HEK293 (cell line): ENCODE results near the gene SLC48A1.

ENCODE experiments used
- CTCF ChIA-PET: fragments of 350-600 bp; formaldehyde crosslinking; extraction: SDS; loops from one replicate; lab custom pipeline; 2021; ENCODE audit warnings: antibody characterized with exemption; lab: Yijun Ruan, JAX
- POLR2A ChIA-PET: fragments of 300-600 bp; formaldehyde crosslinking; extraction: SDS; loops from one replicate; lab custom pipeline; 2020; ENCODE audit warnings: antibody characterized with exemption, inconsistent platforms; lab: Yijun Ruan, JAX
- H3K27ac ChIP-seq: fragments of 200-500 bp; sonication (Bioruptor generic); 2 replicates; pipeline ENCODE4 v1.5.1; 2014; ENCODE audit warnings: low read depth, low read length, control low read depth, inconsistent platforms; ENCODE audit errors: extremely low read depth
- H3K36me3 ChIP-seq, 2 experiments: fragments of 200-500 bp in 1 of 2; sonication (Bioruptor generic) in 1 of 2; 1 replicate in 1 of 2; 2 replicates in 1 of 2; pipeline ENCODE4 v1.5.1; 2014 to 2017; ENCODE audit warnings: inconsistent platforms in 2 of 2, low read length in 2 of 2; ENCODE audit not compliant: control insufficient read depth in 2 of 2, insufficient read depth in 1 of 2
- H3K4me1 ChIP-seq: fragments of 200-500 bp; sonication (Bioruptor generic); 2 replicates; pipeline ENCODE4 v1.5.1; 2014; ENCODE audit warnings: mild to moderate bottlenecking, low read length, inconsistent platforms; ENCODE audit not compliant: control insufficient read depth, insufficient read depth
- H3K4me3 ChIP-seq: 2 replicates; pipeline ENCODE4 v1.5.1; 2011; ENCODE audit warnings: low read depth, mild to moderate bottlenecking, control low read depth, low read length, moderate library complexity
- H3K9me3 ChIP-seq: fragments of 200-500 bp; sonication (Bioruptor generic); 2 replicates; pipeline ENCODE4 v1.5.1; 2014; ENCODE audit warnings: low read depth, low read length, inconsistent platforms; ENCODE audit not compliant: control insufficient read depth, insufficient read depth
- KLF7 ChIP-seq: fragments of 450-650 bp; formaldehyde crosslinking; IDR thresholded peaks from 2 replicates; pipeline ENCODE4 v1.5.1; 2016; ENCODE audit warnings: missing biosample characterization, missing genetic modification characterization, borderline replicate concordance
- ZBTB48 ChIP-seq: fragments of 450-650 bp; formaldehyde crosslinking; IDR thresholded peaks from 2 replicates; pipeline ENCODE4 v1.5.1; 2016; ENCODE audit warnings: missing biosample characterization, missing genetic modification characterization
- ZFHX2 ChIP-seq: fragments of 450-650 bp; formaldehyde crosslinking; conservative IDR thresholded peaks from 2 replicates; pipeline ENCODE4 v1.5.1; 2016; ENCODE audit warnings: missing biosample characterization, missing genetic modification characterization
- ZIC2 ChIP-seq: fragments of 450-650 bp; formaldehyde crosslinking; IDR thresholded peaks from 2 replicates; pipeline ENCODE4 v1.5.1; 2016; ENCODE audit warnings: missing biosample characterization, missing genetic modification characterization
- ZNF146 ChIP-seq: fragments of 450-650 bp; formaldehyde crosslinking; IDR thresholded peaks from 2 replicates; pipeline ENCODE4 v1.5.1; 2016; ENCODE audit warnings: missing biosample characterization, missing genetic modification characterization
- ZNF19 ChIP-seq: fragments of 450-650 bp; formaldehyde crosslinking; IDR thresholded peaks from 2 replicates; pipeline ENCODE4; 2016; ENCODE audit warnings: missing biosample characterization, missing genetic modification characterization, low read depth
- ZNF23 ChIP-seq: fragments of 450-650 bp; formaldehyde crosslinking; IDR thresholded peaks from 2 replicates; pipeline ENCODE4 v1.5.1; 2016; ENCODE audit warnings: missing biosample characterization, missing genetic modification characterization, borderline replicate concordance
- ZNF404 ChIP-seq: fragments of 450-650 bp; formaldehyde crosslinking; IDR thresholded peaks from 2 replicates; pipeline ENCODE4 v1.5.1; 2017; ENCODE audit warnings: missing biosample characterization, missing genetic modification characterization
- ZNF561 ChIP-seq: fragments of 450-650 bp; IDR thresholded peaks from 2 replicates; pipeline ENCODE4 v1.5.1; 2018; ENCODE audit warnings: missing biosample characterization, missing genetic modification characterization, borderline replicate concordance
- ZNF585B ChIP-seq: fragments of 450-650 bp; formaldehyde crosslinking; IDR thresholded peaks from 2 replicates; pipeline ENCODE4 v1.5.1; 2016; ENCODE audit warnings: missing biosample characterization, missing genetic modification characterization
- ZNF629 ChIP-seq: fragments of 450-650 bp; formaldehyde crosslinking; IDR thresholded peaks from 2 replicates; pipeline ENCODE4 v1.5.1; 2017; ENCODE audit warnings: missing biosample characterization, missing genetic modification characterization
- ZNF664 ChIP-seq: fragments of 450-650 bp; formaldehyde crosslinking; IDR thresholded peaks from 2 replicates; pipeline ENCODE4 v1.5.1; 2016; ENCODE audit warnings: missing biosample characterization, missing genetic modification characterization
- ZSCAN16 ChIP-seq: fragments of 450-650 bp; formaldehyde crosslinking; IDR thresholded peaks from 2 replicates; pipeline ENCODE4 v1.5.1; 2016; ENCODE audit warnings: missing biosample characterization, missing genetic modification characterization
- TF ChIP-seq, protein P1 (sequence below): fragments of 450-650 bp; formaldehyde crosslinking; IDR thresholded peaks from 2 replicates; pipeline ENCODE4 v1.5.1; 2016; ENCODE audit warnings: missing biosample characterization, missing genetic modification characterization
- TF ChIP-seq, protein P2 (sequence below): fragments of 450-650 bp; formaldehyde crosslinking; IDR thresholded peaks from 2 replicates; pipeline ENCODE4 v1.5.1; 2017; ENCODE audit warnings: missing biosample characterization, missing genetic modification characterization
- TF ChIP-seq, protein P3 (sequence below): fragments of 450-650 bp; formaldehyde crosslinking; IDR thresholded peaks from 2 replicates; pipeline ENCODE4 v1.5.1; 2016; ENCODE audit warnings: missing biosample characterization, missing genetic modification characterization
- TF ChIP-seq, protein P4 (sequence below): fragments of 450-650 bp; formaldehyde crosslinking; IDR thresholded peaks from 2 replicates; pipeline ENCODE4 v1.5.1; 2016; ENCODE audit warnings: missing biosample characterization, missing genetic modification characterization

The SLC48A1 gene

DNA sequence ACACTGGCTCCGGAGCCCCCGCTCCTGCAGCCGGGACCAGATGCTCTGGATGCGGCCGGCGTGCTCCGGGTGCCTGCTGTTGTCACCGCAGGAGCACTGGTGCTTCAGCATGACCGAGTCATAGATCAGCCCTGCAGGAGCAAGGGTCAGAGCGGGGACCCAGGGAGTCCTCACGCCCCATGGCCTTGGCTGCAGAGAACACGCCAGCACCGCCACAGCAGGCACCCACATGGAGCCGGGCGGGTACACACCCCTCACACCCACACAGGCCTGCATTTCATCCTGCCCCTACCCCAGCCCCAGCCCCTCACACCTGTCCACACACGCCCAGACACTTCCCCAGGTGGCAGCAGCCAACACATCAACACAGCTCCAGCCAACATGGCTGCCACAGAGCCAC, 18.8 kb downstream of the SLC48A1 start:
- peaks cover 0 to 89% of the 10 kb centered on the region in 2 experiments; a peak in 2 of 3 replicates for H3K36me3 ChIP-seq

DNA sequence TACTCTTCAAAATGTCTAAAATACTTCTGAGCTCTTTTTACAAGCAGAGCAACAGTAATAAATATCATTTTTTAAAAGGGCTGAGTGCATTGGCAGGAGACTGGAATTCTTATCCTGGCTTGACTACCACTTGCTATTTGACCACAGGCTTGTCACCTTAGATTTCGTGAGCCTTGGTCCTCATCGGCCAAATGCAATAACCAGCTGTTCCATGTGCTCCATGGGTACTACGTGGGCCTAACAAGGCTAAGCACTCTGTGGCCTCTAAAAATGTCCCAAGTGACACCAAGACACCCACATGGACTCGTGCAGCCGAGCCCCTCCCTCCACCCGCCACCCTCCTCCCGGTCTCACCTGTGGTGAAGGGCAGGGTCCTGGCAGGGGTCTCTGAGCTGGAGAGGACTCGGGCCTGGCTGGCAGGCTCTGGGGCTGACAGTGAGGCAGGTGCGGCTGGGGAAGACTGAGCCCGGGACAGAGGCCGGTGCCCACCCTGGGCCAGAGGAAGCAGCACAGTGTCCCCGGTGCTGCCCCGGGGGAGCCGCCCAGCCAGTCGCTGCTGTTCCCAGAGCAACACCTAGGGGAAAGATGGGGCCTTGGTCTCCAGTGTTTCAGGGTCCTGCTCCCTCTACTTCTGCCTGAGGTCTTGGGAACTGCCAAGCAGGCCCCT, 20.1 kb downstream of the SLC48A1 start:
- H3K27ac ChIP-seq = no peak overlapping the region
- peaks cover 0 to 83% of the 10 kb centered on the region in 2 experiments; a peak in 2 of 3 replicates for H3K36me3 ChIP-seq
- H3K4me1 ChIP-seq = no peaks in the 10 kb centered on the region
- ChIA-PET CTCF (interaction anchor here (0.5 to 10.6 kb wide), 8 partner anchors 13 to 825 kb away, joined by 3 to 112 read pairs (median 4); no protein-coding TSS in a partner anchor), POLR2A (interaction anchor here (1.5 kb wide), 1 partner anchor 12 kb away, joined by 3 read pairs; no protein-coding TSS in a partner anchor)
- no peak overlapping the region for H3K4me3 ChIP-seq
- TF ChIP-seq ZSCAN16 (tag by site-specific recombination) (no peak), ZNF146 (tag by site-specific recombination) (no peak), ZNF561 (tag by site-specific recombination) (no peak), ZNF664 (tag by site-specific recombination) (no peak), ZNF629 (tag by site-specific recombination) (no peak), ZNF23 (no peak), ZBTB48 (tag by site-specific recombination) (no peak), KLF7 (tag by site-specific recombination) (no peak), ZNF585B (tag by site-specific recombination) (no peak), ZNF19 (tag by site-specific recombination) (no peak), ZFHX2 (no peak)
- TF ChIP-seq, protein P1, sequence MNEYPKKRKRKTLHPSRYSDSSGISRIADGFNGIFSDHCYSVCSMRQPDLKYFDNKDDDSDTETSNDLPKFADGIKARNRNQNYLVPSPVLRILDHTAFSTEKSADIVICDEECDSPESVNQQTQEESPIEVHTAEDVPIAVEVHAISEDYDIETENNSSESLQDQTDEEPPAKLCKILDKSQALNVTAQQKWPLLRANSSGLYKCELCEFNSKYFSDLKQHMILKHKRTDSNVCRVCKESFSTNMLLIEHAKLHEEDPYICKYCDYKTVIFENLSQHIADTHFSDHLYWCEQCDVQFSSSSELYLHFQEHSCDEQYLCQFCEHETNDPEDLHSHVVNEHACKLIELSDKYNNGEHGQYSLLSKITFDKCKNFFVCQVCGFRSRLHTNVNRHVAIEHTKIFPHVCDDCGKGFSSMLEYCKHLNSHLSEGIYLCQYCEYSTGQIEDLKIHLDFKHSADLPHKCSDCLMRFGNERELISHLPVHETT = no peak
- TF ChIP-seq, protein P2, sequence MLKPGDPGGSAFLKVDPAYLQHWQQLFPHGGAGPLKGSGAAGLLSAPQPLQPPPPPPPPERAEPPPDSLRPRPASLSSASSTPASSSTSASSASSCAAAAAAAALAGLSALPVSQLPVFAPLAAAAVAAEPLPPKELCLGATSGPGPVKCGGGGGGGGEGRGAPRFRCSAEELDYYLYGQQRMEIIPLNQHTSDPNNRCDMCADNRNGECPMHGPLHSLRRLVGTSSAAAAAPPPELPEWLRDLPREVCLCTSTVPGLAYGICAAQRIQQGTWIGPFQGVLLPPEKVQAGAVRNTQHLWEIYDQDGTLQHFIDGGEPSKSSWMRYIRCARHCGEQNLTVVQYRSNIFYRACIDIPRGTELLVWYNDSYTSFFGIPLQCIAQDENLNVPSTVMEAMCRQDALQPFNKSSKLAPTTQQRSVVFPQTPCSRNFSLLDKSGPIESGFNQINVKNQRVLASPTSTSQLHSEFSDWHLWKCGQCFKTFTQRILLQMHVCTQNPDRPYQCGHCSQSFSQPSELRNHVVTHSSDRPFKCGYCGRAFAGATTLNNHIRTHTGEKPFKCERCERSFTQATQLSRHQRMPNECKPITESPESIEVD = no peak
- TF ChIP-seq, protein P3, sequence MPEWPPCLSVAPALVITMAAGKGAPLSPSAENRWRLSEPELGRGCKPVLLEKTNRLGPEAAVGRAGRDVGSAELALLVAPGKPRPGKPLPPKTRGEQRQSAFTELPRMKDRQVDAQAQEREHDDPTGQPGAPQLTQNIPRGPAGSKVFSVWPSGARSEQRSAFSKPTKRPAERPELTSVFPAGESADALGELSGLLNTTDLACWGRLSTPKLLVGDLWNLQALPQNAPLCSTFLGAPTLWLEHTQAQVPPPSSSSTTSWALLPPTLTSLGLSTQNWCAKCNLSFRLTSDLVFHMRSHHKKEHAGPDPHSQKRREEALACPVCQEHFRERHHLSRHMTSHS (tag by site-specific recombination) = no peak
- TF ChIP-seq, protein P4, sequence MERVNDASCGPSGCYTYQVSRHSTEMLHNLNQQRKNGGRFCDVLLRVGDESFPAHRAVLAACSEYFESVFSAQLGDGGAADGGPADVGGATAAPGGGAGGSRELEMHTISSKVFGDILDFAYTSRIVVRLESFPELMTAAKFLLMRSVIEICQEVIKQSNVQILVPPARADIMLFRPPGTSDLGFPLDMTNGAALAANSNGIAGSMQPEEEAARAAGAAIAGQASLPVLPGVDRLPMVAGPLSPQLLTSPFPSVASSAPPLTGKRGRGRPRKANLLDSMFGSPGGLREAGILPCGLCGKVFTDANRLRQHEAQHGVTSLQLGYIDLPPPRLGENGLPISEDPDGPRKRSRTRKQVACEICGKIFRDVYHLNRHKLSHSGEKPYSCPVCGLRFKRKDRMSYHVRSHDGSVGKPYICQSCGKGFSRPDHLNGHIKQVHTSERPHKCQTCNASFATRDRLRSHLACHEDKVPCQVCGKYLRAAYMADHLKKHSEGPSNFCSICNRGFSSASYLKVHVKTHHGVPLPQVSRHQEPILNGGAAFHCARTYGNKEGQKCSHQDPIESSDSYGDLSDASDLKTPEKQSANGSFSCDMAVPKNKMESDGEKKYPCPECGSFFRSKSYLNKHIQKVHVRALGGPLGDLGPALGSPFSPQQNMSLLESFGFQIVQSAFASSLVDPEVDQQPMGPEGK (tag by site-specific recombination) = no peak
- H3K9me3 ChIP-seq = no peaks in the 10 kb centered on the region

More for the DNA sequence above, 18.8 kb downstream of the SLC48A1 start:
- Histone ChIP-seq H3K9me3 (no peaks in the 10 kb centered on the region), H3K27ac (no peak overlapping the region), H3K4me1 (no peaks in the 10 kb centered on the region), H3K4me3 (no peak overlapping the region)
- TF ChIP-seq ZNF404 (tag by site-specific recombination) (no peak), ZIC2 (0 out of 2 replicates have a peak, but pooled peaks have one; percentile 7)
- ChIA-PET CTCF (interaction anchor here (1.1 to 10.6 kb wide), 4 partner anchors 16 to 48 kb away, joined by 3 to 112 read pairs (median 6); no protein-coding TSS in a partner anchor), POLR2A (interaction anchor here (1.5 kb wide), 1 partner anchor 10 kb away, joined by 3 read pairs; no protein-coding TSS in a partner anchor)
